H1 (cell line): ENCODE data around the gene CNFN.

ENCODE experiments used
- BACH1 ChIP-seq: IDR thresholded peaks from 2 replicates; pipeline ENCODE4 v1.6.1; 2012; ENCODE audit warnings: low read length, improper control_type of control experiment
- CREB1 ChIP-seq: IDR thresholded peaks from 2 replicates; pipeline ENCODE4 v1.6.1; 2012; ENCODE audit warnings: inconsistent platforms
- SRF ChIP-seq: IDR thresholded peaks from 2 replicates; pipeline ENCODE4 v1.6.1; 2011; ENCODE audit warnings: mild to moderate bottlenecking, low read depth, low read length, moderate library complexity
- YY1 ChIP-seq: IDR thresholded peaks from 2 replicates; pipeline ENCODE4 v1.6.1; 2011; ENCODE audit warnings: low read depth, mild to moderate bottlenecking, low read length
- TF ChIP-seq, protein P1 (sequence below), 3 experiments: IDR thresholded peaks; 1 replicate in 2 of 3; 2 replicates in 1 of 3; pipeline versions ENCODE4 v1.5.1 to v1.6.1; 2011; ENCODE audit warnings: low read length in 3 of 3, mild to moderate bottlenecking in 3 of 3, inconsistent platforms in 2 of 3, low read depth in 1 of 3, moderate library complexity in 1 of 3; ENCODE audit not compliant: insufficient read depth in 1 of 3; ENCODE audit errors: control extremely low read depth in 1 of 3

GRCh38 chr19:42357290-42357689, 32.8 kb downstream of the CNFN start:
- TF ChIP-seq YY1 (no peak), BACH1 (no peak), SRF (no peak), CREB1 (no peak)
- TF ChIP-seq, protein P1, sequence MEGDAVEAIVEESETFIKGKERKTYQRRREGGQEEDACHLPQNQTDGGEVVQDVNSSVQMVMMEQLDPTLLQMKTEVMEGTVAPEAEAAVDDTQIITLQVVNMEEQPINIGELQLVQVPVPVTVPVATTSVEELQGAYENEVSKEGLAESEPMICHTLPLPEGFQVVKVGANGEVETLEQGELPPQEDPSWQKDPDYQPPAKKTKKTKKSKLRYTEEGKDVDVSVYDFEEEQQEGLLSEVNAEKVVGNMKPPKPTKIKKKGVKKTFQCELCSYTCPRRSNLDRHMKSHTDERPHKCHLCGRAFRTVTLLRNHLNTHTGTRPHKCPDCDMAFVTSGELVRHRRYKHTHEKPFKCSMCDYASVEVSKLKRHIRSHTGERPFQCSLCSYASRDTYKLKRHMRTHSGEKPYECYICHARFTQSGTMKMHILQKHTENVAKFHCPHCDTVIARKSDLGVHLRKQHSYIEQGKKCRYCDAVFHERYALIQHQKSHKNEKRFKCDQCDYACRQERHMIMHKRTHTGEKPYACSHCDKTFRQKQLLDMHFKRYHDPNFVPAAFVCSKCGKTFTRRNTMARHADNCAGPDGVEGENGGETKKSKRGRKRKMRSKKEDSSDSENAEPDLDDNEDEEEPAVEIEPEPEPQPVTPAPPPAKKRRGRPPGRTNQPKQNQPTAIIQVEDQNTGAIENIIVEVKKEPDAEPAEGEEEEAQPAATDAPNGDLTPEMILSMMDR (IDR thresholded peaks at IDR 0.05; ENCODE audit: control extremely low read depth in 1 of 3, insufficient read depth in 1 of 3, low read depth in 1 of 3, low read length in 3 of 3) = no peak
